Activated naive CD4-positive, alpha-beta T cell treated with anti-CD3 and anti-CD28 coated beads, Interleukin-2, amount 10 ng/mL, durations not matched to agents 7 days and 5 days (primary cell): ENCODE data around the gene LZTS3.
"Not testable (repeated sequence)": the region's sequence is repeated elsewhere in the genome, so short reads cannot be mapped to it uniquely, and the experiment has no call there.

Experiments
- CTCF ChIA-PET: fragments of 350-600 bp; sonication (Branson Sonifier 250); formaldehyde crosslinking; loops from one replicate; lab custom pipeline; 2021; ENCODE audit warnings: antibody characterized with exemption; lab: Charles Lee
- DNase-seq: peaks from one replicate; pipeline ENCODE4 v3.0.0-alpha.2; 2020
- H3K27ac Mint-ChIP-seq: one replicate; pipeline ENCODE4 v1.8.0; 2021; ENCODE audit warnings: mild to moderate bottlenecking, moderate library complexity, mixed read lengths
- H3K27me3 Mint-ChIP-seq: one replicate; pipeline ENCODE4 v1.8.0; 2021; ENCODE audit warnings: mild to moderate bottlenecking, mixed read lengths
- H3K36me3 Mint-ChIP-seq: one replicate; pipeline ENCODE4 v1.8.0; 2021; ENCODE audit warnings: mixed read lengths
- H3K4me1 Mint-ChIP-seq: one replicate; pipeline ENCODE4 v1.8.0; 2021; ENCODE audit warnings: mixed read lengths
- H3K4me3 Mint-ChIP-seq: one replicate; pipeline ENCODE4 v1.8.0; 2021; ENCODE audit warnings: mild to moderate bottlenecking, moderate library complexity, mixed read lengths
- H3K9me3 Mint-ChIP-seq: one replicate; pipeline ENCODE4 v1.8.0; 2021; ENCODE audit warnings: mixed read lengths

LZTS3 gene

GRCh38 chr20:3172933-3173609, at the start of gene LZTS3:
Gene LZTS3, minus strand, starts transcription at chr20:3173549. Its CDS starts 6,386 bp downstream, at chr20:3167163.
- peaks cover 24% of the 10 kb centered on the region for H3K4me1 Mint-ChIP-seq
- peak within 1 kb of the TSS; percentile 86 for H3K4me3 Mint-ChIP-seq
- H3K36me3 Mint-ChIP-seq = peaks cover 1% of the 10 kb centered on the region
- CTCF ChIA-PET = interaction anchor here (1.4 kb wide), 1 partner anchor 10 kb away, joined by 5 read pairs; no protein-coding TSS in a partner anchor
- peak within 1 kb of the TSS; percentile 81 for H3K27ac Mint-ChIP-seq
- peak; percentile 88 for DNase-seq
- H3K27me3 Mint-ChIP-seq = peaks cover 85% of the 10 kb centered on the region
- no peaks in the 10 kb centered on the region for H3K9me3 Mint-ChIP-seq

- CTCF ChIA-PET = interaction anchor here (0.6 to 9.0 kb wide), 3 partner anchors 94 to 472 kb away, joined by 3 to 51 read pairs (median 3); no protein-coding TSS in a partner anchor
- peaks cover 20% of the 10 kb centered on the region for H3K36me3 Mint-ChIP-seq
- H3K27me3 Mint-ChIP-seq = no peaks in the 10 kb centered on the region
Measured at GRCh38 chr20:3221398-3222226, 48.3 kb upstream of the LZTS3 start.

GRCh38 chr20:3218307-3218988, 45.1 kb upstream of the LZTS3 start:
- CTCF ChIA-PET = interaction anchor here (0.7 to 9.0 kb wide), 10 partner anchors 8 to 492 kb away, joined by 3 to 51 read pairs (median 8); partner anchors contain the start of genes ITPA and SLC4A11
- H3K4me3 Mint-ChIP-seq = no peak overlapping the region
- peaks cover 20% of the 10 kb centered on the region for H3K4me1 Mint-ChIP-seq
- H3K27me3 Mint-ChIP-seq = no peaks in the 10 kb centered on the region
- DNase-seq = peak; percentile 83
- no peaks in the 10 kb centered on the region for H3K9me3 Mint-ChIP-seq
- peaks cover 27% of the 10 kb centered on the region for H3K36me3 Mint-ChIP-seq
- no peak overlapping the region for H3K27ac Mint-ChIP-seq

More at GRCh38 chr20:3221398-3222226, 48.3 kb upstream of the LZTS3 start:
- DNase-seq = no peak
- H3K9me3 Mint-ChIP-seq = no peaks in the 10 kb centered on the region
- no peak overlapping the region for H3K27ac Mint-ChIP-seq
- peaks cover 27% of the 10 kb centered on the region for H3K4me1 Mint-ChIP-seq
- no peak overlapping the region for H3K4me3 Mint-ChIP-seq

GRCh38 chr20:3215359-3215917, 42.1 kb upstream of the LZTS3 start:
- H3K27me3 Mint-ChIP-seq, H3K9me3 Mint-ChIP-seq, DNase-seq, H3K4me3 Mint-ChIP-seq, H3K27ac Mint-ChIP-seq: not testable (repeated sequence)
- H3K4me1 Mint-ChIP-seq = peaks cover 17% of the 10 kb centered on the region
- peaks cover 17% of the 10 kb centered on the region for H3K36me3 Mint-ChIP-seq
- CTCF ChIA-PET = interaction anchor here (9.0 kb wide), 1 partner anchor 100 kb away, joined by 51 read pairs; no protein-coding TSS in a partner anchor

GRCh38 chr20:3213226-3213625, 39.9 kb upstream of the LZTS3 start:
- DNase-seq = no peak
- Mint-ChIP-seq H3K27ac (no peak overlapping the region), H3K9me3 (no peaks in the 10 kb centered on the region), H3K4me1 (peaks cover 32% of the 10 kb centered on the region), H3K4me3 (no peak overlapping the region), H3K36me3 (peaks cover 19% of the 10 kb centered on the region), H3K27me3 (no peaks in the 10 kb centered on the region)
- CTCF ChIA-PET = interaction anchor here (0.9 kb wide), 1 partner anchor 159 kb away, joined by 3 read pairs; no protein-coding TSS in a partner anchor

- Mint-ChIP-seq H3K27me3 (no peaks in the 10 kb centered on the region), H3K9me3 (no peaks in the 10 kb centered on the region)
Measured at GRCh38 chr20:3210346-3210745, 37.0 kb upstream of the LZTS3 start.

GRCh38 chr20:3209946-3210317, 36.6 kb upstream of the LZTS3 start:
- H3K27ac Mint-ChIP-seq = peak overlapping the region; percentile 90
- no peaks in the 10 kb centered on the region for H3K9me3 Mint-ChIP-seq
- no peaks in the 10 kb centered on the region for H3K27me3 Mint-ChIP-seq
- peak overlapping the region; percentile 100 for H3K4me3 Mint-ChIP-seq
- H3K36me3 Mint-ChIP-seq = peaks cover 18% of the 10 kb centered on the region
- DNase-seq = no peak
- H3K4me1 Mint-ChIP-seq = peaks cover 36% of the 10 kb centered on the region
- CTCF ChIA-PET = interaction anchor here (1.8 kb wide), 1 partner anchor 9 kb away, joined by 11 read pairs; no protein-coding TSS in a partner anchor

More at GRCh38 chr20:3210346-3210745, 37.0 kb upstream of the LZTS3 start:
- CTCF ChIA-PET = interaction anchor here (1.8 kb wide), 1 partner anchor 9 kb away, joined by 11 read pairs; no protein-coding TSS in a partner anchor
- DNase-seq = no peak
- Mint-ChIP-seq H3K36me3 (peaks cover 19% of the 10 kb centered on the region), H3K4me1 (peaks cover 33% of the 10 kb centered on the region), H3K4me3 (peak overlapping the region; percentile 100), H3K27ac (peak overlapping the region; percentile 78)

- Mint-ChIP-seq H3K4me3 (peak within 1 kb of the TSS; percentile 100), H3K27me3 (no peaks in the 10 kb centered on the region), H3K4me1 (peaks cover 39% of the 10 kb centered on the region), H3K27ac (peak within 1 kb of the TSS; percentile 90), H3K9me3 (no peaks in the 10 kb centered on the region), H3K36me3 (peaks cover 16% of the 10 kb centered on the region)
- DNase-seq = peak; percentile 80
- CTCF ChIA-PET = interaction anchor here (1.7 to 2.0 kb wide), 3 partner anchors 9 to 156 kb away, joined by 3 to 11 read pairs (median 10); no protein-coding TSS in a partner anchor
Measured at GRCh38 chr20:3209257-3209945, 36.1 kb upstream of the LZTS3 start, which contains the start of gene ITPA. Gene ITPA, plus strand, starts transcription at chr20:3209498. Its CDS starts 54 bp downstream, at chr20:3209552.

- H3K4me3 Mint-ChIP-seq = peak overlapping the region; percentile 100
- H3K36me3 Mint-ChIP-seq = peaks cover 16% of the 10 kb centered on the region
- H3K4me1 Mint-ChIP-seq = peaks cover 43% of the 10 kb centered on the region
- H3K9me3 Mint-ChIP-seq = no peaks in the 10 kb centered on the region
- CTCF ChIA-PET = interaction anchor here (1.7 to 2.0 kb wide), 2 partner anchors 9 to 155 kb away, joined by 3 to 10 read pairs; no protein-coding TSS in a partner anchor
- DNase-seq = peak; percentile 35
- peak overlapping the region; percentile 90 for H3K27ac Mint-ChIP-seq
- no peaks in the 10 kb centered on the region for H3K27me3 Mint-ChIP-seq
Measured at GRCh38 chr20:3208786-3209256, 35.5 kb upstream of the LZTS3 start.

- peaks cover 38% of the 10 kb centered on the region for H3K4me1 Mint-ChIP-seq
- peak; percentile 93 for DNase-seq
- H3K9me3 Mint-ChIP-seq = no peaks in the 10 kb centered on the region
- CTCF ChIA-PET = interaction anchor here (1.7 kb wide), 2 partner anchors 47 to 87 kb away, joined by 5 read pairs; no protein-coding TSS in a partner anchor
- H3K27ac Mint-ChIP-seq = peak within 1 kb of the TSS; percentile 97
- H3K4me3 Mint-ChIP-seq = peak within 1 kb of the TSS; percentile 97
- peaks cover 22% of the 10 kb centered on the region for H3K36me3 Mint-ChIP-seq
- H3K27me3 Mint-ChIP-seq = no peaks in the 10 kb centered on the region
Measured at GRCh38 chr20:3204124-3204794, 30.9 kb upstream of the LZTS3 start, which contains the start of gene DDRGK1. Gene DDRGK1, minus strand, starts transcription at chr20:3204682. Its CDS starts 55 bp downstream, at chr20:3204627.

- Mint-ChIP-seq H3K9me3 (no peaks in the 10 kb centered on the region), H3K27me3 (no peaks in the 10 kb centered on the region), H3K4me3 (peak overlapping the region; percentile 97), H3K27ac (peak overlapping the region; percentile 97), H3K4me1 (peaks cover 33% of the 10 kb centered on the region), H3K36me3 (peaks cover 27% of the 10 kb centered on the region)
- CTCF ChIA-PET = interaction anchor here (0.9 to 1.7 kb wide), 3 partner anchors 46 to 151 kb away, joined by 3 to 5 read pairs (median 5); no protein-coding TSS in a partner anchor
- DNase-seq = peak; percentile 52
Measured at GRCh38 chr20:3203315-3204123, 30.2 kb upstream of the LZTS3 start.
